K562 (cell line): ENCODE measurements around the gene DPP4.

ENCODE experiments used
- BRCA1 ChIP-seq, 2 experiments: fragments of 450-650 bp in 1 of 2; sonication (generic) in 1 of 2; formaldehyde crosslinking in 1 of 2; IDR thresholded peaks; 2 replicates each; pipeline versions ENCODE4 v1.5.0 to v1.6.1; 2017 to 2020; ENCODE audit warnings: mild to moderate bottlenecking in 1 of 2, missing genetic modification reagents in 1 of 2
- NBN ChIP-seq: fragments of 450-650 bp; IDR thresholded peaks from 2 replicates; pipeline ENCODE4 v1.6.1; 2016; ENCODE audit warnings: low read depth, mild to moderate bottlenecking
- PCBP1 ChIP-seq: fragments of 200-400 bp; formaldehyde crosslinking; IDR thresholded peaks from 2 replicates; pipeline ENCODE4 v1.6.1; 2018; ENCODE audit warnings: mild to moderate bottlenecking, low read depth, low read length; ENCODE audit not compliant: poor library complexity, severe bottlenecking
- TF ChIP-seq, protein P1 (sequence below): fragments of 450-650 bp; IDR thresholded peaks from 2 replicates; pipeline ENCODE4 v1.6.1; 2014; ENCODE audit warnings: low read depth, mild to moderate bottlenecking, moderate library complexity, borderline replicate concordance

DNA sequence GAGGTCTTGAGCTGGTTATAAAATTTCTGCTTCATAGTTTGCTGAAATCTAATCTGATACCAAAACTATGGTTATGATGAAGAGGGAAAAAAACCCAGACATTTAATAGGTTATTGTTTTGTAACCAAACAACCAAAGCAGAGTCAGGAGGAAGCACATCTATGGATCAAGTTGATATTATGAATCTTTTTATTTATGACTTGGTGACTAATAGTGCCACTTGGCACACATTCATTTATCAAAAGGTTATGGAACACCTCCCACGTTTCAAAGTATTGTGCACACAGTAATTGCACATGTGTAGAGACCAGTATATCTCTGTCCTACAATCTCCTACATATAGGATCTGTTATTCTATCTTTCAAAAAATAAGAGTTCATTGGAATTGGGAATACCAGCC lies 93.0 kb downstream of the DPP4 start:
- TF ChIP-seq, protein P1, sequence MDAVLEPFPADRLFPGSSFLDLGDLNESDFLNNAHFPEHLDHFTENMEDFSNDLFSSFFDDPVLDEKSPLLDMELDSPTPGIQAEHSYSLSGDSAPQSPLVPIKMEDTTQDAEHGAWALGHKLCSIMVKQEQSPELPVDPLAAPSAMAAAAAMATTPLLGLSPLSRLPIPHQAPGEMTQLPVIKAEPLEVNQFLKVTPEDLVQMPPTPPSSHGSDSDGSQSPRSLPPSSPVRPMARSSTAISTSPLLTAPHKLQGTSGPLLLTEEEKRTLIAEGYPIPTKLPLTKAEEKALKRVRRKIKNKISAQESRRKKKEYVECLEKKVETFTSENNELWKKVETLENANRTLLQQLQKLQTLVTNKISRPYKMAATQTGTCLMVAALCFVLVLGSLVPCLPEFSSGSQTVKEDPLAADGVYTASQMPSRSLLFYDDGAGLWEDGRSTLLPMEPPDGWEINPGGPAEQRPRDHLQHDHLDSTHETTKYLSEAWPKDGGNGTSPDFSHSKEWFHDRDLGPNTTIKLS, result no peak
- no peak for TF ChIP-seq NBN
- TF ChIP-seq PCBP1, result no peak
- no peak for TF ChIP-seq BRCA1 (IDR thresholded peaks at IDR 0.05)
- TF ChIP-seq BRCA1 (CRISPR knock-in tag; IDR thresholded peaks at IDR 0.05), result no peak
